ENCODE data around the gene CAB39L. TPM values are rescaled to one million over a fixed set of nuclear protein-coding genes. Genes with fewer than 3 reads are reported as not detected.

The CAB39L gene
- total and polyA plus RNA-seq, 2 of the 13 experiments (the other 11 are each of a cell fraction or from before 2014, with no cell fraction given), result 3.1 to 6.1 TPM

DNA sequence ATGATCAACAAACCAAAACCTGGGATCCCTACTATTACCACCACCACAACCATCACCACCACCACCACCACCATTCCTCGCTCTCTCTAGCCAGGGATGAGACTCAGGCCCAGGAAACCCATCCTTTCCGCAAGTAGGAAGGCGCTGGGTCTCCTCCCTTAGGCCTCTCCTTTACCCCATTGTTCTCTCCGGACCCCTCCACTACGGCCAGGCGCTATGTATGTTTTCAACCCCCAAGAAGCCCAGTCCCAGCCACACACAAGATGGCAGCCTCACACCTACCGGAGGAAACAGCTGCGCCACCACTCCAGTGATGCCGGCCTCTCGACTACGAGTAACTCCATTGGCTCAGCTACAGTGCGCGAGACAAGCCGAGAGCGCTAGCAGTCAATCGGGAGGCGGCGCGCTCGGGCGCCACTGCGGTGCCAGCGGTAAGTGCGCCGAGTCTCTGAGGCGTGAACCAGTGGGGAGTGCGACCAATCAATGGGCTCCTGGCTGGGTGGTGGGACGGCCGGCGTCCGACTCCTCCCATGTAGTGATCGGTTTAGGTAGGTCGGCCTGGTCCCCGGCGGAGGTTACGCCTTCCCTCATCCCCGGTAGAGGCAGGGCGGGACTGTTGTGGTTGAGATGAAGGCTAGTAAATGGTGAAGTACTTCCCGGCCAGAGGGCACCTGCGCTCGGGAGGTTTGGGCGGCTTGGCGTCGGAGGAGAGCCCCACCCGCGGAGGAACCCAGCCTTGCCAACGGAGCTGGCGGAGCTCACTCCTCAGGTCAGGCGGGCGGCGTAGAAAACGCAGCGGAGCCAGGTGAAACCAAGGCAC lies at the start of gene CAB39L, which contains the start of gene SETDB2 (continued):
- TF ChIP-seq ARHGAP35 (CRISPR knock-in tag; IDR thresholded peaks at IDR 0.05; ENCODE audit: borderline replicate concordance) (no peak; the same call in none of the 2 replicates), ZNF615 (CRISPR knock-in tag; IDR thresholded peaks at IDR 0.05; ENCODE audit: borderline replicate concordance) (no peak), SPEN (CRISPR knock-in tag; IDR thresholded peaks at IDR 0.05; ENCODE audit: low read depth) (no peak; the same call in 1 of the 2 replicates), NR2C2 (CRISPR knock-in tag; IDR thresholded peaks at IDR 0.05; ENCODE audit: borderline replicate concordance) (peak; percentile 99), ZNF75D (CRISPR knock-in tag; IDR thresholded peaks at IDR 0.05; ENCODE audit: borderline replicate concordance) (no peak), TARDBP (CRISPR knock-in tag; IDR thresholded peaks at IDR 0.05) (no peak; the same call in none of the 2 replicates), ZNF572 (CRISPR knock-in tag; IDR thresholded peaks at IDR 0.05) (no peak), ZNF546 (CRISPR knock-in tag; conservative IDR thresholded peaks at IDR 0.05) (0 out of 2 replicates have a peak, but pooled peaks have one; percentile 26), ZNF605 (CRISPR knock-in tag; IDR thresholded peaks at IDR 0.05) (0 out of 2 replicates have a peak, but pooled peaks have one; percentile 21), EZH2 (conservative IDR thresholded peaks at IDR 0.05; ENCODE audit: low read depth, low read length) (no peak), ZNF629 (CRISPR knock-in tag; conservative IDR thresholded peaks at IDR 0.05) (no peak), CC2D1A (CRISPR knock-in tag; IDR thresholded peaks at IDR 0.05) (no peak), KMT2A (CRISPR knock-in tag; IDR thresholded peaks at IDR 0.05) (peak; percentile 66; the same call in 1 of the 2 replicates), SNAI1 (CRISPR knock-in tag; IDR thresholded peaks at IDR 0.05; ENCODE audit: borderline replicate concordance) (no peak), DMAP1 (CRISPR knock-in tag; IDR thresholded peaks at IDR 0.05) (peak; percentile 76)
- TF ChIP-seq, protein P1, sequence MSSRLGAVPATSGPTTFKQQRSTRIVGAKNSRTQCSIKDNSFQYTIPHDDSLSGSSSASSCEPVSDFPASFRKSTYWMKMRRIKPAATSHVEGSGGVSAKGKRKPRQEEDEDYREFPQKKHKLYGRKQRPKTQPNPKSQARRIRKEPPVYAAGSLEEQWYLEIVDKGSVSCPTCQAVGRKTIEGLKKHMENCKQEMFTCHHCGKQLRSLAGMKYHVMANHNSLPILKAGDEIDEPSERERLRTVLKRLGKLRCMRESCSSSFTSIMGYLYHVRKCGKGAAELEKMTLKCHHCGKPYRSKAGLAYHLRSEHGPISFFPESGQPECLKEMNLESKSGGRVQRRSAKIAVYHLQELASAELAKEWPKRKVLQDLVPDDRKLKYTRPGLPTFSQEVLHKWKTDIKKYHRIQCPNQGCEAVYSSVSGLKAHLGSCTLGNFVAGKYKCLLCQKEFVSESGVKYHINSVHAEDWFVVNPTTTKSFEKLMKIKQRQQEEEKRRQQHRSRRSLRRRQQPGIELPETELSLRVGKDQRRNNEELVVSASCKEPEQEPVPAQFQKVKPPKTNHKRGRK (CRISPR knock-in tag; IDR thresholded peaks at IDR 0.05), result no peak
- TF ChIP-seq, protein P2, sequence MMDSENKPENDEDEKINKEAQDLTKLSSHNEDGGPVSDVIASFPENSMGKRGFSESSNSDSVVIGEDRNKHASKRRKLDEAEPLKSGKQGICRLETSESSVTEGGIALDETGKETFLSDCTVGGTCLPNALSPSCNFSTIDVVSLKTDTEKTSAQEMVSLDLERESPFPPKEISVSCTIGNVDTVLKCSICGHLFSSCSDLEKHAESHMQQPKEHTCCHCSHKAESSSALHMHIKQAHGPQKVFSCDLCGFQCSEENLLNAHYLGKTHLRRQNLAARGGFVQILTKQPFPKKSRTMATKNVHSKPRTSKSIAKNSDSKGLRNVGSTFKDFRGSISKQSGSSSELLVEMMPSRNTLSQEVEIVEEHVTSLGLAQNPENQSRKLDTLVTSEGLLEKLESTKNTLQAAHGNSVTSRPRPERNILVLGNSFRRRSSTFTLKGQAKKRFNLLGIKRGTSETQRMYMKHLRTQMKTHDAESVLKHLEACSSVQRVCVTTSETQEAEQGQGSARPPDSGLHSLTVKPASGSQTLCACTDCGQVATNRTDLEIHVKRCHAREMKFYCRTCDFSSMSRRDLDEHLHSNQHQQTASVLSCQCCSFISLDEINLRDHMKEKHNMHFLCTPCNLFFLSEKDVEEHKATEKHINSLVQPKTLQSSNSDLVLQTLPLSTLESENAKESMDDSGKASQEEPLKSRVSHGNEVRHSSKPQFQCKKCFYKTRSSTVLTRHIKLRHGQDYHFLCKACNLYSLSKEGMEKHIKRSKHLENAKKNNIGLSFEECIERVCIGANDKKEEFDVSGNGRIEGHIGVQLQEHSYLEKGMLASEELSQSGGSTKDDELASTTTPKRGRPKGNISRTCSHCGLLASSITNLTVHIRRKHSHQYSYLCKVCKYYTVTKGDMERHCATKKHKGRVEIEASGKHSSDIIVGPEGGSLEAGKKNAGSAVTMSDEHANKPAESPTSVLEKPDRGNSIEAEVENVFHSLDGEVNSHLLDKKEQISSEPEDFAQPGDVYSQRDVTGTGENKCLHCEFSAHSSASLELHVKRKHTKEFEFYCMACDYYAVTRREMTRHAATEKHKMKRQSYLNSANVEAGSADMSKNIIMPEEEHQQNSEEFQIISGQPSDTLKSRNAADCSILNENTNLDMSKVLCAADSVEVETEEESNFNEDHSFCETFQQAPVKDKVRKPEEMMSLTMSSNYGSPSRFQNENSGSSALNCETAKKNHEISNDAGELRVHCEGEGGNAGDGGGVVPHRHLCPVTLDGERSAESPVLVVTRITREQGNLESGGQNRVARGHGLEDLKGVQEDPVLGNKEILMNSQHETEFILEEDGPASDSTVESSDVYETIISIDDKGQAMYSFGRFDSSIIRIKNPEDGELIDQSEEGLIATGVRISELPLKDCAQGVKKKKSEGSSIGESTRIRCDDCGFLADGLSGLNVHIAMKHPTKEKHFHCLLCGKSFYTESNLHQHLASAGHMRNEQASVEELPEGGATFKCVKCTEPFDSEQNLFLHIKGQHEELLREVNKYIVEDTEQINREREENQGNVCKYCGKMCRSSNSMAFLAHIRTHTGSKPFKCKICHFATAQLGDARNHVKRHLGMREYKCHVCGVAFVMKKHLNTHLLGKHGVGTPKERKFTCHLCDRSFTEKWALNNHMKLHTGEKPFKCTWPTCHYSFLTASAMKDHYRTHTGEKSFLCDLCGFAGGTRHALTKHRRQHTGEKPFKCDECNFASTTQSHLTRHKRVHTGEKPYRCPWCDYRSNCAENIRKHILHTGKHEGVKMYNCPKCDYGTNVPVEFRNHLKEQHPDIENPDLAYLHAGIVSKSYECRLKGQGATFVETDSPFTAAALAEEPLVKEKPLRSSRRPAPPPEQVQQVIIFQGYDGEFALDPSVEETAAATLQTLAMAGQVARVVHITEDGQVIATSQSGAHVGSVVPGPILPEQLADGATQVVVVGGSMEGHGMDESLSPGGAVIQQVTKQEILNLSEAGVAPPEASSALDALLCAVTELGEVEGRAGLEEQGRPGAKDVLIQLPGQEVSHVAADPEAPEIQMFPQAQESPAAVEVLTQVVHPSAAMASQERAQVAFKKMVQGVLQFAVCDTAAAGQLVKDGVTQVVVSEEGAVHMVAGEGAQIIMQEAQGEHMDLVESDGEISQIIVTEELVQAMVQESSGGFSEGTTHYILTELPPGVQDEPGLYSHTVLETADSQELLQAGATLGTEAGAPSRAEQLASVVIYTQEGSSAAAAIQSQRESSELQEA (CRISPR knock-in tag; IDR thresholded peaks at IDR 0.05; ENCODE audit: not compliant biosample characterization), result no peak
- TF ChIP-seq, protein P3, sequence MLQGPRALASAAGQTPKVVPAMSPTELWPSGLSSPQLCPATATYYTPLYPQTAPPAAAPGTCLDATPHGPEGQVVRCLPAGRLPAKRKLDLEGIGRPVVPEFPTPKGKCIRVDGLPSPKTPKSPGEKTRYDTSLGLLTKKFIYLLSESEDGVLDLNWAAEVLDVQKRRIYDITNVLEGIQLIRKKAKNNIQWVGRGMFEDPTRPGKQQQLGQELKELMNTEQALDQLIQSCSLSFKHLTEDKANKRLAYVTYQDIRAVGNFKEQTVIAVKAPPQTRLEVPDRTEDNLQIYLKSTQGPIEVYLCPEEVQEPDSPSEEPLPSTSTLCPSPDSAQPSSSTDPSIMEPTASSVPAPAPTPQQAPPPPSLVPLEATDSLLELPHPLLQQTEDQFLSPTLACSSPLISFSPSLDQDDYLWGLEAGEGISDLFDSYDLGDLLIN (CRISPR knock-in tag; IDR thresholded peaks at IDR 0.05; ENCODE audit: borderline replicate concordance), result 0 out of 2 replicates have a peak, but pooled peaks have one; percentile 17

Data from HepG2 (cell line).